ENCODE data around the gene SRSF4. TPM values are rescaled to one million over a fixed set of nuclear protein-coding genes. Genes with fewer than 3 reads are reported as not detected.
A peak's percentile ranks its signal among the peaks of the same experiment; 100 is the strongest.
"Not testable (repeated sequence)": the region's sequence is repeated elsewhere in the genome, so short reads cannot be mapped to it uniquely, and the experiment has no call there.

SRSF4 gene
- total RNA-seq, 6 donors from 2014 or later, result 47.6 to 117 (median 74.0) TPM

- Histone ChIP-seq H3K4me1 (peaks cover 7 to 13% (median 9%) of the 10 kb centered on the region in 4 donors), H3K36me3 (no peaks in the 10 kb centered on the region), H3K9me3 (no peaks in the 10 kb centered on the region), H3K4me3 (no peak overlapping the region), H3K27me3 (no peaks in the 10 kb centered on the region), H3K27ac (no peak overlapping the region)
- WGBS, 2 donors, result 69 to 73% methylated on average over 14 of the region's 14 CpGs
- DNase-seq (no peak), ATAC-seq (ENCODE audit: low FRiP score in 2 of 2) (peak in 1 of 2 donors; percentile 43)
- no peak for TF ChIP-seq POLR2AphosphoS5 (IDR thresholded peaks at IDR 0.05)
- TF ChIP-seq CTCF (IDR thresholded peaks at IDR 0.05), result no peak
- TF ChIP-seq EP300 (IDR thresholded peaks at IDR 0.05), result no peak
- TF ChIP-seq POLR2A (IDR thresholded peaks at IDR 0.05), result no peak
Measured at GRCh38 chr1:29136391-29136915, 45.2 kb downstream of the SRSF4 start.

DNA sequence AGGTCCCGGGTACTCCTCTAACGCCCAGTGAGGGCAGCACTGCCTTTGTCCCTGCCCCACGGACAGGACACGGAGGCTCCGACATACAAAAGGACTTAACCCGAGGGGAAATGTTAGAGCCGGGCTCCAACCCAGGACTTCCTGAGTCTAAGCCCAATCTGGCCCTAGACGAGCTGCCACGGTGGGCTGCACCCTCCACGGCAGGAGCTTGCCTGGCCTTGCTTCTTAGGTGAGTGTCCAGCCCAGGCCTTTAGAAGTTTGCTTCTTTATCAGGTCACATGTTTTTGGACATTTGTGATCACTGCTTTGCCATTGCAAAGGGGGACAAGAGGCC is 47.0 kb downstream of the SRSF4 start:
- TF ChIP-seq POLR2AphosphoS5 (IDR thresholded peaks at IDR 0.05) (no peak), EP300 (IDR thresholded peaks at IDR 0.05) (no peak), CTCF (IDR thresholded peaks at IDR 0.05) (no peak)
- Histone ChIP-seq H3K27ac (no peak overlapping the region), H3K27me3 (no peaks in the 10 kb centered on the region), H3K4me3 (no peak overlapping the region), H3K9me3 (no peaks in the 10 kb centered on the region), H3K4me1 (peaks cover 7 to 13% (median 9%) of the 10 kb centered on the region in 4 donors), H3K36me3 (no peaks in the 10 kb centered on the region)
- no peak for ATAC-seq (ENCODE audit: low FRiP score in 2 of 2)
- 77% methylated on average over 6 of the region's 10 CpGs; no CpG with 5 or more reads in 1 of the 2 donors for WGBS, 2 donors
- DNase-seq, result no peak

DNA sequence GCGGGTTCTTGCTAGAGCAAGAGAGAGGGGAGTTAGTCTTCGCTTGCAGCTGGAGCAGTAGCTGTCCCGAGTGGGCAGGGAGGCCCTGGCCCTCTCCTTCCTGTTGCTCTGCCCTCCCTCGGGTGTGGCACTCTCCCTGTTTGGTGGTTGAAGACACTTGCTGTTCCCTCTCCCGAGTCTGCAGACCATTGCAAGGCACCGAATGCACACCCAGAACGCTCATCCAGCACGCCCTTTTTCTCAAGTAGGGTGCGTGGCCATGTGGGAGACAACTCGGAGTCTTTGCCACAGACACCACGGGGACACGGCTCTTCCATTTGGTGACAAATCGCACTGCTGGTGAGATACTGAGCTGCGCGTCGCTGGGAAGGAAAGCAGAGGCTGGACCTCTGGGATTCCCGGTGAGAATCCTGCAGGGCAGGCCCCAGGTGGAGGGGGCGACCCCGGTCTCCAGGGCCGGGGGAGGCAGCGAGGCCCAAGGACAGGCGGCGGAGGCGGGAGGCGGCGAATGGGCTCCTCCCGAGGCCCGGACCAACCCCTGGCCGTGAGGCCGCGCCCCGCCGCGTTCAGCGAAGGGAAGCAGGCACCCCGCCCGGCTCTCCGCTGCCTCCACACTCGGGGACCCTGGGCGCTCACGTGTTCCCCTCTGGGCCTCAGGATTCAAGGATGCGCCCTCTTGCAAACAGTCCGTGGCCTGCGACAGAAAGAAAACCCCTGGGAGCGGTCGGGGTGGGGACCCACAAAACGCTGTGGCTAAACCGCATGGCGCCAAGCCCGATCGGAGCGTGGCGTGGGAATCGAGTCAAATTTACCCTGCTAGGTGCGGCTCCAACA is 47.6 kb downstream of the SRSF4 start:
- H3K9me3 ChIP-seq, result no peaks in the 10 kb centered on the region
- no peak for TF ChIP-seq CTCF (IDR thresholded peaks at IDR 0.05)
- no peak for TF ChIP-seq EP300 (IDR thresholded peaks at IDR 0.05)
- TF ChIP-seq POLR2A (IDR thresholded peaks at IDR 0.05), result no peak
- no peak for TF ChIP-seq POLR2AphosphoS5 (IDR thresholded peaks at IDR 0.05)
- H3K27ac ChIP-seq, result no peak overlapping the region
- DNase-seq (peak in 1 of 2 donors; percentile 87), ATAC-seq (ENCODE audit: low FRiP score in 2 of 2) (peak; percentile 16 to 62)
- WGBS, 2 donors, result 65% methylated on average over 33 to 54 of the region's 55 CpGs
- H3K4me1 ChIP-seq, result peaks cover 7 to 13% (median 9%) of the 10 kb centered on the region in 4 donors
- no peak overlapping the region for H3K4me3 ChIP-seq
- no peaks in the 10 kb centered on the region for H3K36me3 ChIP-seq
- H3K27me3 ChIP-seq, result no peaks in the 10 kb centered on the region

GRCh38 chr1:29131056-29131455 is 50.6 kb downstream of the SRSF4 start:
- H3K4me3 ChIP-seq; ATAC-seq (ENCODE audit: low FRiP score in 2 of 2); H3K27ac ChIP-seq; H3K36me3 ChIP-seq; H3K27me3 ChIP-seq; H3K9me3 ChIP-seq: not testable (repeated sequence)
- 95 to 97% methylated on average over 9 to 28 of the region's 29 CpGs for WGBS, 2 donors
- DNase-seq, result peak in 1 of 2 donors; percentile 74
- peaks cover 7 to 13% (median 9%) of the 10 kb centered on the region in 4 donors for H3K4me1 ChIP-seq

- no peak for ATAC-seq (ENCODE audit: low FRiP score in 2 of 2)
- 87% methylated on average over 5 of the region's 5 CpGs for WGBS, 2 donors
- TF ChIP-seq POLR2AphosphoS5 (IDR thresholded peaks at IDR 0.05) (no peak), CTCF (IDR thresholded peaks at IDR 0.05) (no peak), EP300 (IDR thresholded peaks at IDR 0.05) (no peak), POLR2A (IDR thresholded peaks at IDR 0.05) (no peak)
- Histone ChIP-seq H3K4me3 (no peak overlapping the region), H3K27me3 (peaks cover 0 to 7% (median 2%) of the 10 kb centered on the region in 4 donors), H3K9me3 (no peaks in the 10 kb centered on the region), H3K4me1 (peaks cover 12 to 17% (median 15%) of the 10 kb centered on the region in 4 donors), H3K36me3 (no peaks in the 10 kb centered on the region), H3K27ac (no peak overlapping the region)
- DNase-seq, result no peak
Measured at GRCh38 chr1:29129916-29130315, 51.8 kb downstream of the SRSF4 start.

Measured in upper lobe of left lung (tissue), 6 donors.